HuH-7.5 (cell line): ENCODE data around the gene ANKRD12.

Source experiments
- DNase-seq: peaks from one replicate; pipeline ENCODE4 v3.0.0; 2011; ENCODE audit warnings: low spot score

ANKRD12 gene

DNA sequence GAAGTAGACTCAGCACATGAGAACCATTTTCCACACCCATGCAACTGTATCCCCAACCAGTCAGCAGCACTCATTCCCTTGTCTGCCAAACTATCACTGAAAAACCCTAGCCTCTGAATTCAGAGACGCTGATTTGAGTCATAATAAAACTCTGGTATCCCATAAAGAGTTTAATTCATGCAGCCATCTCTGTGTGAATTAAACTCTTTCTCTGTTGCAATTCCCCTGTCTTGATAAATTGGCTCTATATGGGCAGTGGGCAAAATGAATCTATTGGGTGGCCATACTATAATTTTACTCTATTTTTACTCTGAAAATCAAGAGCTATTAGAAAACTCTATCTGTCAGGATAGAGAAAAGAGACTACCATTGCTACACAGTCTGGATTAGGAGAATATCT is 157.4 kb downstream of the ANKRD12 start:
- no peak for DNase-seq

DNA sequence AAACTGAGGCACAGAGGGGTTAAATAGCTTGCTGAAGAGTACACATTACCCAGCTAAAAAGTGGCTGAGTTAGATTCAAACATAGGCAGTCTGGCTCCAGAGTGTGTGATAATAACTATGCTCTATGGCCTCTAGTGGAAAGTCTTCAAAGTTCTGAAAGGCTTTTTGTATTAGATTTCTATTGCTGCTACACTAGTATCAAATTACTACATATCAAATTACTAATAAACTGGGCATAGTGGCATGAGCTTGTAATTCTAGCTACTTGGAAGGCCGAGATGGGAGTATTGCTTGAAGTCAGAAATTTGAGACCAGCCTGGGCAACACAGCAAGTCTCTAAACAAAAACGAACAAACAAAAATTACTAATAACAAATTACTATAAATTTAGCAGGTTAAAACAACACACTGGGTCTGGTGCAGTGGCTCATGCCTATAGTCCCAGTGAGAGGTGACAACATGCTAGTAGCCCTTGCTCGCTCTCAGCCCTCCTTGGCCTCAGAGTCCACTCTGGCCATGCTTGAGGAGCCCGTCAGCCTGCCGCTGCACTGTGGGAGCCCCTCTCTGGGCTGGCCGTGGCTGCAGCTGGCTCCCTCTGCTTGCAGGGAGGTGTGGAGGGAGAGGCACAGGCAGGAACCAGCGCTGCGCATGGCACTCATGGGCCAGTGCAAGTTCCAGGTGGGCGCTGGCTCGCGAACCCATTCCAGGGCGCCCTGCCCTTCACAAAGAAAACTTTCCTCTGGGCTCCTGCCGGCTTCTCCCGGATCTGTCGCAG is 159.8 kb downstream of the ANKRD12 start:
- no peak for DNase-seq

DNA sequence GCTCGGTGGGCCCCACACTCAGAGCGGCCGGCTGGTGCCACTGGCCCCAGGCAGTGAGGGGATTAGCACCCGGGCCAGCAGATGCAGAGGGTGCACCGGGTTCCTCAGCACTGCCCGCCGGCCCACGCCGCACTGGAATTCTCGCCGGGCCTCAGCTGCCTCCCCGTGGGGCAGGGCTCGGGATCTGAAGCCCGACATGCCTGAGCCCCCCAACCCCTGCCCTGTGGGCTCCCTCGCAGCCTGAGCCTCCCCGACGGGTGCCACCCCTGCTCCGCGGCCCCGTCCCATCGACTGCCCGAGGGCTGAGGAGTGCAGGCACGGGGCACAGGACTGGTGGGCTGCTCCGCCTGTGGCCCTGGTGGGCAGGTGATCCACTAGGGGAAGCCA is 160.4 kb downstream of the ANKRD12 start:
- DNase-seq: no peak

DNA sequence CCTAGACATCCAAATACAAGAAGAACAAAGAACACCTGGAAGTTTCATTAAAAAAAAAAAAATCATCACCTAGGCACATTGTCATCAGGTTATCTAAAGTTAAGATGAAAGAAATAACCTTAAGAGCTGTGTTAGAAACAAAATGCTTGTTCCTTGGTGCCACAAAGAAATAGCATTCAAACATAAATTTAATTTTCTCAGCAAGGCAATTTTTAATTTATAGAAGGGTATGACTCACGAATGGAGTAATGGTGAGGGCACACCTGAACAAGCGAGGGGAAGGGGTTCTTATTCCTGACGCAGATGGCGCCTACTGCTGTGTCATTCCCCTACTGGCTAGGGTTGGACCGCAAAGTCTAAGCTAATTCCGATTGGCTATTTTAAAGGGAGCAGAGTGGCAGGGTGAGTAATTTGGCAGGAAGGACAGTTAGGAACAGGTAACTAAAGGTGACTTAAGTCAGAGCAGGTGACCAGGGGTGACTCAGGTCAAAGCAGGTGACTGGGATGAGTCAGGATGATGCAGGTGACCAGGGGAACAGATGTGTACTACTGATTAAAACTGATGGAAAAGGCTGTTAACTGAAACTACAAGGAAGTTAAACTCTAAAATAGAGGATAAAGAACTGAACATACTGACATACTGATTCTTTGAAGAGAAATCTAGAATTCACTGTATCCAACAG is 167.9 kb downstream of the ANKRD12 start:
- no peak for DNase-seq

DNA sequence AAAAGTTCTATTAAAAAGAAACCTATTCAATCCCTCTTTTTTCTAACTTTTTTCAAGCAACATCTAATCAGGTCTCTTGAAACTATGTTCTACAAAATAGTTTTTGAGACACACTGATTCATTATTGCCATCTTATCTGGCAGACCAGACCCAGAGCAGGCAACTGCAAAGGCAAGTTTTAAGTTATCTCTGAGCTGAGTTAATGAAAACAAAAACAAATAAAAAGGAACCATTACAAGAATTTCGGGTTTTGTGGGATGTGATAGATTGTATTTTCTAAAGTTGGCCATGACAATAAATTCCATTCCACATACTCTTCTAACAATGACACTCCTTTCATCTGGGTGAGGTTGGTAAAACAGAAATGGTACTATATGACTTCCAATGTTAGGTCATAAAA is 182.8 kb downstream of the ANKRD12 start:
- no peak for DNase-seq

DNA sequence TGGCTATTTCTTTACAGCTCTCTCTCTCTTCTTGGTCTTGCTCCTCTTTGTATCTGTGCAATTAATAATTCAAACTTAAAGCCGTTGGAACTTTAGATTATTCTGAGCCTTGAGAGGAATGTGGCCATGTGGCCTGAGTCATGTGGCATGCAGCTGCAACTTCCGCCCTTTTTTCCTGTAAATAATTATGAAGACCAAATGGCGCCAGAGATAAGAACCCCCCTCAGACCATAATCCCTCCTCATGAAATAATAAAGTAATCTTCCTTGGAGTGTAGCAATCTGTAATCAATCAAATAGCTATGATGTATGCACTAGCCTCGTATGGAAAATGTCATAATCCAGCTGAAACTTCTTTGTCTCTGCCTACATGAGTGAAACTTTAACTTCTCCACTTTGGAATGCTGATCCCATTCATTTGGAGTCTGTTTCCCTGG is 184.5 kb downstream of the ANKRD12 start:
- DNase-seq: no peak

DNA sequence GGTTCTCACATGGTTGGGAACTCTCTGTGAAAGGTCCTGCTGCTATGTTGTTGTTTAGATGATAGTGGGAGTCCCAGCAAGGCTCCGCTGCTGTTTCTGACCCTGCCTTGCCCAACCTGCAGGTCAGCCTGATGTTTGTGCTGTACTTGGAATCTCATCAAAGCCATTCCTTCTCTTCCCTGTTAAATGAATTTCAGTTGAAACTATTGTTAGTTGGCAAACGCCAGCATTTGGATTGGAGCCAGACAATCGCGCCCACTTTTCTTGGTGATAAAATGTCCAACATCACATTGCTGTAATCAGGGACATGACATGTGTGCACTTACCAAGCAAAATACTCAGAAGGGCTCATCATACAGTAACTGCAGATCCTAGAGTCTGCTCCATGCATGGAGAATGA is 185.2 kb downstream of the ANKRD12 start:
- DNase-seq: no peak

DNA sequence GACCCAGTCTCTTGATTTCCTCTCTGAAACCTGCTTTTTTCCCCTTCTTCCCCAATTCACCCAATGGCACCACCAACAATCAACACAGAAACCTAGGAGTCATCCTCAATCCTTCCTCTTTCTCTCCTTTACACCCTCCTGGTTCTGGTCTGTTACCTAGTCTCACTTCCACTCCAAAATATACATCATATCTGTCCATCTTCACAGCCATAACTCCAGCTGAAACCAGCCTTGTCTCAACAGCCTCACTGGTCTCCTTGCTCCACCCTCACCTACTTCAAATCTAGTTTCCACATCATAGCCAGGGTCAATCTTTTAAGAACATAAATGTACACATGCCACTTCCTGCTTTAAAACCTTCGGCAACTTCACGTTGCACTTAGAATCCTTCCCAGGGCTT is 186.2 kb downstream of the ANKRD12 start:
- DNase-seq: no peak

DNA sequence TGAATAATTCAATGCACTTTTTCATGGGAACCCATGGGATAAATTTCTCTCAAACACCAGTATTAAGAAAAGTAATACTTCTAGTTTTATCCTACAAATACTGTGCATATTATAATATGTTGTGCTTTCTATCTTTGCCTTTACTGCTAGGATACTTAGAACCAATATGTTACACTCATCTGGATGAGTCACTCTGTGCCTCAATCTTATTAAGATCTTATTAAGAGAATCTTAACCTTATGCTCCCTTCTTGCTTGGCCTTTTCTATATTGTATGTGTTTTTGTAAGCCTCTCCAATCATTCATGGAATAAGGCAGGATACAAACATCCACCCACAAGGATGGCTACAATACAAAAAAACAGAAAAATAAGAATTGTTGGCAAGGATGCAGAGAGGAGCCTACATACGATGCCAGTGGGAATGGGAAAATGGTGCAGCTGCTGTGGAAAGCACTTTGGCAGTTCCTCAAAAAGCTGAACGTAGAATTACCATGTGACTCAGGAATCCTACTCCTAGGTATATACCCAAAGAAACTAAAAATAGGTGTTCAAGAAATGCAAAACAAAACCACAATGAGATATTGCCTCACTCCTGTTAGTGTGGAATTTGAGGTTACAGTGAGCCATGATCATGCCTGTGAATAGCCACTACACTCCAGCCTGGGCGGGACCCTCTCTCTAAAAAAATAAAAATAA is 187.3 kb downstream of the ANKRD12 start:
- DNase-seq: no peak

DNA sequence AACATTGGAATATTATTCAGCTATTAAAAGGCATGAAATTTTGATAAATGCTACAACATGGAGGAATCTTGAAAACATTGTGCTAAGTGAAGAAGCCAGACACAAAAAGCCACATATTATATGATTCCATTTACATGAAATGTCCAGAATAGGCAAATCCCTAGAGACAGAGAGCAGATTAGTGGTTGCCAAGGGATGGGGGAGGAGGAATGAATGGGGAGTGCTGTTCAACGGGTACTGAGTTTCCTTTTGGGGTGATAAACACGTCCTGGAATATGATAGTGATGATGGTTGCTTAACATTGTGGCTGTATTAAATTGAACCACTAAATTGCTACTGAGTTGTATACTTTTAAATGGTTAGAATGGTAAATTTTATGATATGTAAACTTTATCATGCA is 189.1 kb downstream of the ANKRD12 start:
- no peak for DNase-seq

DNA sequence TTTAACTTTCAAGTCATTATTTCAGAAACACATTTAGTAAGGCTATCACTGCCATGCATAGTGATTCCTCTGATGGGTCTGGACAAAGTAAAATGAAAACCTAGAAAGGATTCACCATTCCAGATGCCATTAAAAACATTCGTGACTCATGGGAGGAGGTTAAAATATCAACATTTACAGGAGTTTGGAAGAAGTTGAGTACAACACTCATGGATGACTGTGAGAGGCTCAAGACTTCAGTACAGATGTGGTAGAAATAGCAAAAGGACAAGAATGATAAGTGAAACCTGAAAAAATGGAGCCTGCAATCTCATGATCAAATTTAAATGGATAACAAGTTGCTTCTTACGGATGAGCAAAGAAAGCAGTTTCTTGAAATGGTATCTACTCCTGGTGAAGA is 192.2 kb downstream of the ANKRD12 start:
- DNase-seq: no peak

DNA sequence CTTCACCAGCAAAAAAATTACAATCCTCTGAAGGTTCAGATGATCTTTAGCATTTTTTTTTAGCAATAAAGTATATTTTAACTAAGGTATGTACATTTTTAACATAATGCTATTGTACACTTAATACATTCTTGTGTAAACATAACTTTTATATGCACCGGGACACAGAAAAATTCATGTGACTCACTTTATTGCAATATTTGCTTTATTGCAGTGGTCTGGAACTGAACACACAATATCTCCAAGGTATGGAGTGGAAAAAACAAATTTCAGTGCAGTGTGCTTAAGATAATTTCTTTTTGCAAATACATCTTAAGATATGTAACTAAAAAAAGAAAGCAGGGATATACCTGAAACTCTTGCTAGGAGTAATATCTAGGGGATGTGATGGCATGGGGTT is 192.9 kb downstream of the ANKRD12 start:
- DNase-seq: no peak

DNA sequence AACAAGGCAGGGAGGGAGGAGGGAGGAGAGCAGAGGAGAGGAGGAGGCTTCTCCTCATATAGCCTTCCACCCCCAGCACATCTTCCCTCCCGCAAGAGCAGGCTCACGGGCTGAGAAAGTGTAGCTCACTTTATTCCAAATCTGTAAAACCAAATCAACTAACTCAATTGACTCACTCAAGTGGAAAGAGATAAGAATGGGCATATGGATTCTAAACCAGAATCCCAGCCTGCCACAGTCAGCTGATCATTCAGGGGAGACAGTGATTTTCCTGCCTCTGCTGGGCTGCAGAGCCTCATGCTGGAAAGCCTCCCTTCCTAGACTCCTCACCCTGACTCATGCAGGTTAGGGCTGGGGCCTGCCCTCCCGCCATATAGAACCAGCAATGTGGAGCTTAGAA is 193.8 kb downstream of the ANKRD12 start:
- DNase-seq: no peak

DNA sequence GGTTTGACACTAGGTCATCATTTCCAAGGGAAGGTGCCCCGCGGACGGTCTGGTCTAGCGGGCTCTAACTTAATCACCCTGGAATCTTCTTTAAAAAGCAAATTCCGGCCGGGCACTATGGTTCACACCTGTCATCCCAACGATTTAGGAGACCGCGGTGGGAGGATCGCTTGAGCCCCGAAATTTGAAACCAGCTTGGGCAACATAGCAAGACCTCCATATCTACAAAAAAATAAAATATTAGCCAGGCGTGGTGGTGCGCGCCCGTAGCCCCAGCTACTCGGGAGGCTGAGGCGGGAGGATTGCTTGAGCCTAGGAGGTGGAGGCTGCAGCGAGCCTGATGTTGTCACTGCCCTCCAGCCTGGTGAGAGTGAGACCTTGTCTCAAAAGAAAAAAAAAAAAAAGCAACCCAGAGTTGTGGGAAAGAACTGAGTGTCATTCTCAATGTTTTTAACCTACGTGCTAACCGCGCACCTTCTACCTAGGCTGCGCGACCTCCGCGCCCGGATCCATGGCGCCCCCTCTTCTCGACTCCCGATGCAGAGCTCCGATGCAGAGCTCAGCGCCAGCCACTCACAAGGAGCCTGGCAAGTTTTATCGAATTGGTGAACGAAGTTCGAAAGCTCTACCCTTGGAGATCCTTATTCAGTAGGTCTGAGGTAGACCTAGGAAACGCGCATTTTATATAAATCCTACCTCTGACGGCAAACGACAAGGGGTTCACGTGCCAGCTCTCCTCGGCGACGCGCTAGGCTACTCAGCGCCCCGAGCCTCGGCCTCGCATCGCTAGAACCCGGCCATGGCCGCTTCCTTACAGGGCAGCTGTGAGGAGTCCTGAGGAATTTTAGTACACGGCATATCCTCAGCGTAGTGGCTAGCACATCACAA is 197.1 kb downstream of the ANKRD12 start:
- DNase-seq: no peak

DNA sequence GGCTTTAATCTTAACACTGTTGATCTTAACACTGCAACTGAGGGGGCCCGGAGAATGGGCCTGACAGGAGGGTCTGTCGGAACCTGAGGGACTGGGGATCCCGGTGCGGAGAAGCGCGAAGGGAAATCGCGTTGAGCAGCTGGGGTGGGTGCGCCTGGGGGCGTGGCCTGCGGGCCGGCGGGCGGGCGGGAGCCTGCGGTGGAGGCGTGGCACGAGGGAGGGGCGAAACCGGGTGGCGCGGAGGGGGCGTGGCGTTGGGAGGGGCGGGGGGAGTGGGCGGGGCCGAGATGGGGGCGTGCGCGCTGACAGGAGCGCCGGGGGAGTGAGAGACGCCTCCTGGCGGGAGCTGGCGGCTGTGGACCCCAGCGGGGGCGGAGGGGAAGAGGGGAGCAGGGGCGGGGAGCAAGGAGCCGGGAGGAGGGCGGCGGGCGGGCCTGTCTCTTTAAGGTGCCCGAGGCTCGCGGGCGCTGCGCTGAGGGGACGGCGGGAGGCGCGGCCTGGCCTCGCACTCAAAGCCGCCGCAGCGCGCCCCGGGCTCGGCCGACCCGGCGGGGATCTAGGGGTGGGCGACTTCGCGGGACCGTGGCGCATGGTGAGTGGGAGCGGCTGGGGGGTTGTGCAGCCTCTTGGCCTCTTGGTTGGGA is 197.9 kb downstream of the ANKRD12 start, which contains the start of gene TWSG1:
TWSG1 (plus strand) TSS at position 445 of the 644 bp plus-strand sequence. CDS start 2,457 bp downstream, outside the sequence.
- DNase-seq: peak; percentile 87

DNA sequence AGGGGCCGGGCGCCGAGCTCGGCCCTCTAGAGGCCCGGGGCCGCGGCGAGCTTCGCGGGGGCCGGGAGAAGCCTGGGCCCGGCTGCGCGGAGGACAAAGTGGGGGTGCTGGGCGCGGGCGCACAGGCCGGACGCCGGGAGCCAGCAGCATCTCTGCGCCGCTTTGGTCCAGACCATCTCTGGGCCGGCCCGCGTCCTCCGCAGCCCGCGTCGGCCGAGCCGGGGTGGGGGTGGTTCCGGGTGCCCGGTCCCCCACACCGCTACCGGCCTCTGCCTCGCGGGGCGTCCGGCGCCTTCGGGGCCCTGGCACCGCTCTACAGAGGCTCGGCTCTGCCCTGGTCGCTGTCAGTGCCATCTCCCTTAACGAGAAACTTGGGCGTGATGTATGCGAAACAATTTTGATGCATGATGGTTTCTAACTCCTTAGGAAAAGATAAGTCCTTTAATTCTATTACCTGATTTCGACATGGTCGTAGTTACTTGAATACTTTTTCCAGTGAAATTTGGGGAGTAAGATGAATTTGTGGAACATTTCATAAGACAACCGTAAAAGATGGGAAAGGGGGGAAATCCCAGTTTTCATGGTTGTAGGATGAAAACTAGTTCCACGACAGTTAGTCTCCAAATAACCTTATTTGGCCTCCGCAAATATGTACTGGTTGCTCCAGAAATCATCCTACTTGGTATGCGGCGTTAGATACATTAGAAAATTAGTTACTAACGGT is 198.6 kb downstream of the ANKRD12 start:
- no peak for DNase-seq
